ENCODE results near the gene COBL.

COBL gene

GRCh38 chr7:51228386-51228958, 88.1 kb downstream of the COBL start:
- no peak for DNase-seq (ENCODE audit: low spot score)
- in situ Hi-C loops (cut with MboI; ENCODE audit: low pct_unique_long_range_greater_than_20kb, low sequenced_read_pairs, unreplicated experiment), result no loop called here
- no peak for TF ChIP-seq CTCF (IDR thresholded peaks at IDR 0.05; ENCODE audit: extremely low read depth, insufficient read depth, missing control alignments)

- TF ChIP-seq CTCF (IDR thresholded peaks at IDR 0.05; ENCODE audit: extremely low read depth, insufficient read depth, missing control alignments), result no peak
- in situ Hi-C loops (cut with MboI; ENCODE audit: low pct_unique_long_range_greater_than_20kb, low sequenced_read_pairs, unreplicated experiment), result no loop called here
- DNase-seq (ENCODE audit: low spot score), result no peak
Observed at GRCh38 chr7:51227861-51228260, 88.7 kb downstream of the COBL start.

GRCh38 chr7:51226916-51227535, 89.6 kb downstream of the COBL start:
- DNase-seq (ENCODE audit: low spot score), result no peak
- in situ Hi-C loops (cut with MboI; ENCODE audit: low pct_unique_long_range_greater_than_20kb, low sequenced_read_pairs, unreplicated experiment), result no loop called here
- TF ChIP-seq CTCF (IDR thresholded peaks at IDR 0.05; ENCODE audit: extremely low read depth, insufficient read depth, missing control alignments), result no peak

- no peak for TF ChIP-seq CTCF (IDR thresholded peaks at IDR 0.05; ENCODE audit: extremely low read depth, insufficient read depth, missing control alignments)
- in situ Hi-C loops (cut with MboI; ENCODE audit: low pct_unique_long_range_greater_than_20kb, low sequenced_read_pairs, unreplicated experiment), result no loop called here
- DNase-seq (ENCODE audit: low spot score), result no peak
Observed at GRCh38 chr7:51226063-51226755, 90.4 kb downstream of the COBL start.

GRCh38 chr7:51224811-51225595, 91.6 kb downstream of the COBL start:
- no peak for TF ChIP-seq CTCF (IDR thresholded peaks at IDR 0.05; ENCODE audit: extremely low read depth, insufficient read depth, missing control alignments)
- in situ Hi-C loops (cut with MboI; ENCODE audit: low pct_unique_long_range_greater_than_20kb, low sequenced_read_pairs, unreplicated experiment), result no loop called here
- DNase-seq (ENCODE audit: low spot score), result no peak

- no peak for DNase-seq (ENCODE audit: low spot score)
- no peak for TF ChIP-seq CTCF (IDR thresholded peaks at IDR 0.05; ENCODE audit: extremely low read depth, insufficient read depth, missing control alignments)
- in situ Hi-C loops (cut with MboI; ENCODE audit: low pct_unique_long_range_greater_than_20kb, low sequenced_read_pairs, unreplicated experiment), result no loop called here
Observed at GRCh38 chr7:51223505-51223904, 93.1 kb downstream of the COBL start.
